ENCODE data around the gene CFAP46.
"Not testable (repeated sequence)": the region's sequence is repeated elsewhere in the genome, so short reads cannot be mapped to it uniquely, and the experiment has no call there.

CFAP46 gene

DNA sequence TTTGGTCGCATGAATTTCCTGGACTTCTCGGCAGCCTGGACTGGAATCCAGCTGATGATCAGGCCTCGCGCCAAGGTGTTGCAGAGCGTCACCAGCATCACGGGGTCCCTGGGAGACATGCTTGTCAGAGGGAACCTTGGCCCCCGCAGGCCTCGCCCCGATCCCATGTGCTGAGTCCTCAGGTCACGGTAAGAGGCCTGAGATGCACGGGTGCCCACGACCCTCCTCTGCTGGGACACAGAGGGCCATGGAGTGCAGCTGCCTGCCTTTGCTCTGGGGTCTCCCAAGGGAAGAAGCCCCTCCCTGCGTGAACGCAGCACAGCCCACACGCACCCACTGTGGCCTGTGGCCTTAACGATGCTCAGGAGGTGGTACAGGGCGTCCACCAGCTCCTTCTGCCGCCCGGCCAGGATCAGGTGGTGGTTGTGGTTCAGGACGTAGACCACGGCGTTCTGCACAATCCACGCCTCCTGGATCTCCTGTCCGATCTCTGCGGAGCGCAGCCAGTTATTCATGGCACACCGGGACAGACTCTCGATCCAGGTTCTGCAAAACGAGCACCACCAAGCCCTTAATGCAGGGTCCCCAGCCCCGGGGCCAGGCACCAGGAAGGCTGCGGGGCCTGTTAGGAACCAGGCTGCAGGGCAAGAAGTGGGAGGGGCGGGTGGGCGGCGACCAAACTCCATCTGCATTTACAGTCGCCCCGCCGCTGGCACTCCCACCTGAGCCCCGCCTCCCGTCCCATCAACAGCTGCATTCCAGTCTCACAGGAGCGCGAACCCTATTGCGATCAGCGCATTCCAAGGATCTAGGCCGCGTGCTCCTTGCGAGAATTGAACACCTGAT, 29.4 kb downstream of the CFAP46 start:
- DNase-seq = no peak

DNA sequence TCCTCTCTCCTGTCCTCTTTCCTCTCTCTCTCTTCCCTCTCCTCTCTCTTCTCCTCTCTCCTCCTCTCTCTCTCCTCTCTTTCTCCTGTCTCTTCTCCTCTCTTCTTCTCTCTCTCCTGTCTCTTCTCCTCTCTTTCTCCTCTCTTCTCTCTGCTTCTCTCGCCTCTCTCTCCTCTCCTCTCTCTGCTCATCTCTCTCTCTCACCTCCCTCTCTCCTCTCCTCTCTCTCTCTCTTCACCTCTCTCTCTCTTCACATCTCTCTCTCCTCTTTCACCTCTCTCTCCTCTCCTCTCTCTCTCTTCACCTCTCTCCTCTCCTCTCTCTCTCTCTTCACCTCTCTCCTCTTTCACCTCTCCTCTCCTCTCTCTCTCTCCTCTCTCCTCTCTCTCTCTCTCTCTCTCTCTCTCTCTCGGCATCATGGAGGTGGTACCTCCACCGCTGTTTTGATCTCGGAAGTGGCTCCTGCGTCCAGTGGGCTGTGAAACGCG, 30.1 kb downstream of the CFAP46 start:
- no peak for DNase-seq

DNA sequence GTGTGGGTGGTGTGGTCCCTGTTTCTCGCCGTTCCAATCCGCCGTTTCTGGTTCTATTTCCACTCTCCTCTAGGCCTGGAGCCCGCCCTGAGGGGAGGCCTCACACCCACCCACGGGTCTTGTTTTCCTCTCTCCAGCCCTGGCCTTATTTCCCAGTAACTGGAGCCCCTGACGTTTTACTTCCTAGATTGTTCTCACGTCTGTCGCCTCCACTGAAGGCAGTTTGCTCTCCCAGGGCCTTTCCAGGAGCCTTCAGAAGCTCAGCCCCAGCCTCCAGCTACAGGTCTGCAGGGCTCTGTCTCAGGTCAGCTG, 30.6 kb downstream of the CFAP46 start:
- no peak for DNase-seq

DNA sequence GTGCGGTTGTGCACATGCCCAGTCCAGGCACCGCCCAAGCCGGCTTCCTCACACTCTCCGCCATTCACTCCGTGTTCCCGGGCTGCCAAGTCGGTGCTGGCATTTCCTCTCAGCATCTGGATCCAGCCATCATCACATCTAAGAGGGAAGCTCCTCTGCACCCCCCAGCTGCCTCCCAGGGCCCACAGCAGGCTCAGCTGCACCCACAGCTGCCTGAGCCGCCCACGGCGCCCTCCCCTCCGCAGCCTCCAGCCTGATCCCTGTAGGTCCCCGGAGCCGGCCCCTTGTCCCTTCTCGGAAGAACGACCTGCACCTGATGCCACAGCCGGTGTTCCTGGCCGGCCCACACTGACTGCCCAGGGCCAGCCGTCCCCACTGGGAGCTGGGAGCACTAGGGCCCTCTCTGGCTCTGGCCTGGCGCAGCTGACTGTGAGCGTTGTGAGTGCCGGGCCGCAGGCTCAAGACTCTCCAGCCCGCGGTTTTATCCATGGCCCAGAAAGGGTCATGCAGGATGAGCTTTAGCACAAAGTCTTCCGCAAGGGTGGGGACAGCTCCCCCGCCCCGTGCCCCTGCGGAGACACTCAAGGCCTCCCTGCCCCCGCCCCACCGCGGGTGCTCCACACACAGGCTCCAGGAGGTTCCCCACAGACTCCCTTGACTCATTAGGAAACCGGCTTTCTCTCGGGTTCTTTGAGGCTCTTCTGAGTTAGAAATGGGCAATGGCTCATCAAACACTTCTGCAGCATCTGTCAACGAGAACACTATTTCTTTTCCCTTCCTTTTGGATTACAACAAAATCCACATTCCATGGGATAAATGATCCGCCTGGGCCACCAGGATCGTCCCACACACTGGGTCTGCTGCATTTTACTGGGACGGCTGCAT, 31.2 kb downstream of the CFAP46 start:
- DNase-seq = no peak

DNA sequence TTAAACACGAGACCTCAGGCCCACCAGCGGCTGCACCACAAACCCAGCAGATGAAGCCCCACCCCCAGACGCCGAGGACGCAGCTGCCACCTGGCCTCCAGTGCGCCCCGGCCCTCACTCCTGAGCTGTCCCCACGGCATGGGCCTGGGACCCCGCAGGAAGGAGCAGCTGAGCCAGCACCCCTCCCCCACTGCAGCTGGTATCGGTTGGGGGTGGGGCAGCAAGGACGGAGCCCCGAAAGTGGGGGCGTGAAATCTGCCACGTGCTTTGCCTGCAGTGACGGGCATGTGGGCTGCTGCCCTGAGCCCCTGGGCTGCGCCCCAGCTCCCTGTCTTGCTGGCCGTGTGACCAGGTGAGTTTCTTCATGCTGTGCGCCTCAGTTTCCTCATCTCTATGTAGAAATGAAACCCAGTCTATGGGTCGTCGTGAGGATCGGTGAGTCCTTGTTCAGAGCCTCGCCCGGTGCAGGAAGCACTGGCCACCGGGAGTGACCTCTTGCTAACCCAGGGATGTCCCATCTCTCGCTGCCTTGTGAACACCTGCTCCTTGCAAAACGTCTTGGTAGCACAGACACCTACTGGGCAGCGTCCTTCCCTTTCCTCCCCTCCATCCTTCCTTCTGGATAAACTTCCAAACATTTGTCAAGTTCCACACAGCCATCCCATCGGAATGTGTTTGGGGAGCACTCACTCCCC, 32.0 kb downstream of the CFAP46 start:
- no peak for DNase-seq

DNA sequence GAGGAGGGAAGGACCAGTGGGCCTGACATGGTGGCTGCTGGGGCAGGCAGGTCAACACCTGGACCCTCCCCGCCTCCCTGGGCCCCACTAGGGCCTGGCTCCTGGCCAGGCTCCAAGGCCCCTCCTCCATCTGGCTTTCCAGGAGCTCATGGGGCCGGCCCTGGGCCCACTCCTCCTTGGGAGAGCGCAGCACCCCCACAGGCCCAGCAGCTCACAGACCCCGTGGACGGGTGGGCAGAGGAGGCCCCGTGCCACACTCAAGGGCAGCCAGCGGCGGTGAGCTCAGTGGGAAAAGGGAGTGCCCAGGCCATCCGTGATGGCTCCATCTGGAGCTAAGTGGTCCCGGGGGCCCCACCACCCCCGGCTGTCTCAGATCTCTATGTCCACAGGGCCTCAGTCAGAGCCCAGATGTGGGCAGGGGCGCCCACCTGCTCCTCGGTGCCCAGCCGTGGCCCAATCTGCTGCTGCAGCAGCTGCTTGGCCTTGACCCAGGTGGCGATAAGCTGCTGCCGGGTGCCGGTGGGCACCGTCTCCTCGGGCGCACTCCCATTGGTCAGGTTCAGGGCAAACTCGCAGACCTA, 32.8 kb downstream of the CFAP46 start:
- DNase-seq = no peak

DNA sequence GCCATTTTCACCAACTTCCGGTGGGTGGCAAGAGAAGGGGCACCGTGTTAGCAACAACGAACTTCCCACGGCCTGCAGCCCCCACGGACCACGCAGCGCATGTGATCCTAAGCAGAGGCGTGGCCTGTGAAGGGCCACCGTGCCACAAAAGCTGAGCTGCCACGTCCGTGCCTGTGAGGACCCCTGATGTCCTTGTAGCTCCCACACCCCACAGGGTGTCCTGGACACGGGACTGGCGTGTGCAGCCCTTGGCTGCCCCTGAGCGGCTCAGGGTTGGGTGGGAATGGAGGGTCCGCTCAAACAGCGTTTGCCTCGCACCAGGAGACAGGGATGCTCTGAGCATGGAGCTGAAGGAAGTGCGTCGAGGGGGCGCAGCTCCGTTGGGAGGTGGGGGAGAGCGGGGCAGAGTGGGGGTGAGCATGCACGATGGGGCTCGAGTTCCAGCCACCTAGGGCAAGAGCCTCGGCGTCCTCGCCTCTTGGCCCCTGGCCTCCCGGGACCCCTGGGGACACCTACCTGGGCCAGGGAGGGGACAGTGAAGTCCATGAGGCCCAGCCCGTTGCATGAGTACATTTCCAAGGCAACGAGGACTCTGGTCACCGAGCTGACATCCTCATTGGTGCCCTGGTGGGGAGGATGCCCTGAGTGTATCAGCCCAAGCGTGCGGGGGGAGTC, 33.6 kb downstream of the CFAP46 start:
- DNase-seq = no peak

DNA sequence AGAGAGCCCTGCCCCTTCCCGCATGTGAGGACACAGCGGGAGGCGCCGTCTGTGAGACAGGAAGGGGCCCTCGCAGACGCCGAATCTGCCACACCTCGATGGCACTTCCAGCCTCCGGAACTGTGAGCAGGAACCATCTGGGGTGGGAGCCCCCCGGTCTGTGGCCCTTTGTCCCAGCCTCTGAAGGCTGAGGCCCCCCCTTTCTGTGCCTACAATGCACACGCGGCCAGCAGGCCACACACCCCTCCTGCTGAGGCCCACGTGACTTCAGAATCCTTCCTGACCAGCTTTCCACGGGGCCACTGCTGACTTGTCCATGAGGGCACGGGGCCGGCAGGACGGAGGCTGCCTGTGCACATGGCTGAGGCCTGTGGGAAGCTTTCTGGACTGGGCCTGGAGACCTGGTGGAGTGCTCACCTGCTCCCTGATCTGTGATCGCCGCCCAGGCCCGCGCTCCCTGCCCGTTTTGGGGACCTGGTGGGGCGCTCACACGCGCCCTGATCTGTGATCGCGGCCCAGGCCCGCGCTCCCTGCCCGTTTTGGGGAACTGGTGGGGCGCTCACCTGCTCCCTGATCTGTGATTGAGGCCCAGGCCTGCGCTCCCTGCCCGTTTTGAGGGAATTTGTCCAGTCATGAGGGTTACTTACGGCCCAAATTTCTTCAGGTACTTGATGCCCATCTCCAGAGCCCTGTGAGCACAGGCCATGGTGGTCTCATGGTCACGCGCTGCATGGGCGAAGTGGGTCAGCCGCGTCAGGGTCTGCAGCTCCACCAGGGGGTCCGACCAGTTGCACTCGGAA, 34.3 kb downstream of the CFAP46 start:
- DNase-seq = no peak

DNA sequence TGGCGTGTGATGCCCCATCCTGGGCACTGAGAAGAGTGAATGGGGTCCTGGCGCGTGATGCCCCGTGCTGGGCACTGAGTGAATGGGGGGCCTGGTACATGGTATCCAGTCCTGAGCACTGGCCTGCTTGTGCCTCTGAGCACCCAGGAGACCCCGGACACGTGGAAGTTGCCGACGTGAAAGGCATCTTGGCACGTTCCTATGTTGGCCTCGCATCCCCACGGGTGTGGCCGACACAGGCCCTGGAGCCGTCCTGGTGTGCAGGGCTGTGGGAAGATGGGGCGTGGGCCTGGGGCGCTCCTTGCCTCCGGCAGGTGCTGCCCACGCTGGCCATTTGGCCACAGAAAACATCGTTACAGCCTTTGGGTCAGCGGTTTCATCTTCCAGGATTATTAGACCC, 35.5 kb downstream of the CFAP46 start:
- DNase-seq = no peak

DNA sequence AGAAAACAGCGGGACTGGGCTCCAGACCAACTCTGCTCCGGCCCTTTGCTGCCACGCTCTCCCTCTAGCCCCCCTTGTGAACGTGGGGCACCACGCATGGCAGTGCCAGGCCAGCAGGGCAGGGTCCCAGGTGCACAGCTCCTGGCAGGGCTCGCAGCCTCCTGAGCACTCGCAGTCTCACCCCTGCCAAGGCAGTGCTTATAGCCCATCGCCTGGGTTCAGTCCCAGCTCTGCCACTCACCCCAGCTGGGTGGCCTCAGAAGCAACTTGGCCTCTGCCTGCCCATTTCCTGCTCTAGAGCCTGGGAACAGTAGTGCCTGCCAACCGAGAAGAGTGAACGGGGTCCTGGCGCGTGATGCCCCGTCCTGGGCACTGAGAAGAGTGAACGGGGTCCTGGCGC, 36.3 kb downstream of the CFAP46 start:
- DNase-seq = no peak

DNA sequence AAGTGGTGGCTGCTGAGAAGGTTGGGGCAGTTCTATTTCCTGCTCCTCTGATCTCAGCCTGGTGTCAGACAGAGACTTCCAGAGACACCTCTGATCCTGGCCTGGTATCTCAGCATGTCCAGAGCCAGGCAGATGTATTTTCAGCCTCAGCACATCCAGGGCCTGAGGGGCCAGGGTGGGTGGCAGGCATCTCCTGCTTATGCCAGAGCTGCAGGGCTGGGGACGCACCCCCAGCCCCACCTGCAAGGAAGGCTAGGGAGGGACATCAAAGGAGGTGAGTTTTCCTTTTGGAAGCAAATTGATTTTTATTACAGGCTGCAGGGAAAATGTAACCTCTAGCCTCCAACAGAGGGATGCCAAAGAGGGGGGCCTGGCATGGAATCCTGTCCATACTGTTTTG, 36.7 kb downstream of the CFAP46 start:
- no peak for DNase-seq

DNA sequence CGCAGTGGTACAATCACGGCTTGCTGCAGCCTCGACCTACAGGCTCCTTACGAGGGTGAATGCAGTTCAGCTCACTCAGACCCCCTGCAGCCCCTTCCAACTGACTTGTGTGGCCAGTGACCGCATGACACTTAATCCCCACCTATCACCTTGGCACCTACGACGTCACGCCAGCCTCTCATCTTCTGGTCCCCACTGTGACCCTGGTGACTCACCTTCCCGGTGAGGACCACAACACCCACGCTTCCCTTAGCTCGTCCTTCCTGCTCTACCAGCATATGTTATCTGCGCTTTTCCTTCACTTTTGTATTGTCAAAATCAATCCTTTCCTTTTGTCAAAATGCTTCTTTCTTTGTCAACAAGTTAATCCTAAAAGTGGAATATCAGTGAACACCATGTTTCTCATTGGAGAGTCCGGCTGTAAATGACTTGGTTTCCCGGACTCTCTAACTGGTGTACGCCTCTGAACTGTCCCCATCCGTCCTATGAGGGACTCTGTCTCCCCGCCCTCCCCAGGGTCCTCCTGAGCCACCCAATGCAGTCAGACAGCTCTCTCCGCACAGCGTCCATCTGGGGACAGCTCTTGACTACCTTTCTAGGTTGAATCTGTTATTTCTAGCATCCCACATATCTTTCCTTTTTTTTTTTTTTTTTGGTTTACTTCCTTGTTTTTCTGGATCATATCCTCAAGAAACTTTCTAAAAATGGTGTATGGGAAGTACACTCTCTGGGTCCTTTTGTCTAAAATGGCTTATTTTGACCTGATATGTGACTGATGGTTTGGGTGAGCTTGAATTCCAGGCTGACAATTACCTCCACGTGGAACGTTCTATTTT, 37.3 kb downstream of the CFAP46 start:
- no peak for DNase-seq

DNA sequence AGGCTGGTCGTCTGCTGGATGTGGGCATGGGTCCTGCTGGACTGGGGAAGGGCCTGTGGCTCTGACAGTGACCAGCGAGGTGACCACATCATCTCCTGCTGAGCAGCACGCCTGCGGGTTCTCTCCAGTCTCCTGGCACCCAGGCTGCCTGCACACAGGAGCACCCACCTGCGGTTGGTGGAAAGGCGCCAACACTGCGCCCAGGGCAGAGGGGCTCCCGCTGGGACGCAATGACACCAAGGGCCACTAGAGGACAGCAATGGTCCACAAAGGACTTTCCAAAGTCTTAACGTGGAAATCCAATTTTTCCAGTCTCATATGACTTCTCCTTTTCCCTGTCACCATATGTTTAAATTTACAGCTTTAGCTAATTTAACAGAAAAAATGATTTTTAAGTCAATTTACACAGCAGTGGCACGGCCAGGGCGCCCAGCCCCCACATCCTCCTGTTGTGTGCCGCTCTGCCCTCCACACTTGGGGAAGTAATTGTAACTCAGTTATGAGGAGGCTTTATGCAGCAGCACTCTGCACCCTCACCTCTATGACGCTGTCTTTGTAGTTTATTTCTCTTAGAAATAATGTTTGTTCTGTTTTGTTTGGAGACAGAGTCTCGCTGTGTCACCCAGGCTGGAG, 38.1 kb downstream of the CFAP46 start:
- DNase-seq = peak in 1 of 2 donors; percentile 10

DNA sequence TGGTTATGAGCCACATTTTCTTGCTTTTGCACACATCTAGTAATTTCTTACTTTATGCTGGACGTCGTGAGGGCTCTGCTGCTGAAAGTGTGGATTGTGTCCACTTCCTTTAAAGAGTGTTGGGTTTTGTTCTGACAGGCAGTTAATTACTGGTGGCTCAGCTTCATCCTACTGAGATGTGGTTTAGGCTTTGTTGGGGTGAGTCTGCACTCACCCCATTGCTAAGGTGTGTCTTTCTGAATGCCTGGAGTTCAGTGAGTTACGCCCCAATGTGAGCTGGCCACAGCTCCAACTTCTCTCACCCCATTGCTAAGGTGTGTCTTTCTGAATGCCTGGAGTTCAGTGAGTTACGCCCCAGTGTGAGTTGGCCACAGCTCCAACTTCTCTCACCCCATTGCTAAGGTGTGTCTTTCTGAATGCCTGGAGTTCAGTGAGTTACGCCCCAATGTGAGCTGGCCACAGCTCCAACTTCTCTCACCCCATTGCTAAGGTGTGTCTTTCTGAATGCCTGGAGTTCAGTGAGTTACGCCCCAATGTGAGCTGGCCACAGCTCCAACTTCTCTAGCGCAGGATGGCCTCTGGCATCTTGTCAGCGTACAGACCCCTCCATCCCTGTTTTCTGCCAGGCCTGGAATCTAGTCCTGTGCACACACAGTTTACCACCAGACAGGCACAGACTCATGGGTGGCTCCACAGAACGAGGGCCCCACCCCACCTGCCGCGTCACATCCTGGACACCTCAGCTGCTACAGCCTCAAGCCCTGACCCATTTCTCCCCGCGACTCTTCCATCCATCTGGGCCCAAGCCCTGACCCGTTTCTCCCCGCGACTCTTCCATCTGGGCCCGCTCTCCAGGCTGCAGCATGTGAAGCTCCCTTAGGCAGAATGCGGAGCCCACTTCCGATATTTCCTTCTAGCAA, 39.5 kb downstream of the CFAP46 start:
- not testable (repeated sequence) for DNase-seq

DNA sequence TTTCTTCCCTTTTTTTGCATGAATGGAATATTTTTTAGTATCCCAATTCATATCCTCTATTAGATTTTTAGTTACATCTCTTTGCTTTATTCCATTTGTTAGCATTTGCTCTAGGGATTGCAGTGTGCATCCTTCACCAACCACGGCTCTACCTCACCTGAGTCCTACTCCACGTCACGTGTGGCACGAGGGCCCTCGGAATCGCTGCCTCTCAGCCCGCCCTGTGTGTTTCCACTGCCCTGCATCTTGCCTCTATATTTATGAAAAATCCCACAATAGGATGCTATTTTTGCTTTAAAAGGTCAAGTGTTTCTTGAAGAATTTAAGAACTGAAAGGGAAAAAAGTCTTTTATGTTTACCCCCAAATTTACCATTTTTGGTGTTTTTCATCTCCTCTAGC, 41.0 kb downstream of the CFAP46 start:
- DNase-seq = no peak

DNA sequence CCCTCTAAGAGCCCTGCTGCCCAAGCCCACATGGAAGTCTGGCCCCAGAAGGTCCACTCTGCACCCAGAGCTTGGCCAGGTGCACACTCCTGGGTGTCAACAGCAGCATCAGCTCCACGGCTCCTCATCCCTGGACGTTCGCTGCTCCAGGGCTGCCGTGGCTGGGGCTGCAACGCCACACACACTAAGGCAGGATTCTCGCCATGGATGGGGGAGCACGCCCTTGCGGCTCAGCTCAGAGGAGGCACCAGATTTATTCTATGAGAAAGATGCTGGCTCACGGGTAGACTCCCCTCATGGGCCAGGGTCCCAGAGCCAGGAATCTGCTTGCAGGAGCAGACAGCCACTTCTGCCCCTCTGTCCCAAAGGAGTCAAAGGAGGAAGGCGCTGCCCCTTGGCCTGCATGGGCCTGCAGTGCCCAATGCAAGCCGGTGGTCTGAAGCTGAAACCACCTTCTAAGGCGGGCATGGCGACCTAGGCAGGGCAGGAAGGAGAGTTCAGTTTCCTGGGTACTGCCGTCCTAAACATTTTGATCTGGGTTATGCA, 42.1 kb downstream of the CFAP46 start:
- no peak for DNase-seq

DNA sequence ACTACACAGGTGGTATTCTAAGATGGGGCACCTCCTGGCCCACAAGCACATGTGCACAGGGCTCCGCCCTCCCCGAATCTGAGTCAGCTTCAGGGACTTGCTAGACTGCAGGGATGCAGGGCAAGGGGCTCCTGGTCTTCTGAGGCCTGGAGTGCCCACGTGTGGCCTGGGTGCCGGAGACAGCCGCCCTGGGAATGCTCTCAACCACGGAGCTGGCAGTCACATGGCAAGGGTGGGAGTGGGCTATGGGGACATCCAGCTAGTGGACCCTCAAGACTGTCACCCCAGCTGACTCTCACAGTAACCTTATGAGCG, 42.7 kb downstream of the CFAP46 start:
- DNase-seq = no peak

DNA sequence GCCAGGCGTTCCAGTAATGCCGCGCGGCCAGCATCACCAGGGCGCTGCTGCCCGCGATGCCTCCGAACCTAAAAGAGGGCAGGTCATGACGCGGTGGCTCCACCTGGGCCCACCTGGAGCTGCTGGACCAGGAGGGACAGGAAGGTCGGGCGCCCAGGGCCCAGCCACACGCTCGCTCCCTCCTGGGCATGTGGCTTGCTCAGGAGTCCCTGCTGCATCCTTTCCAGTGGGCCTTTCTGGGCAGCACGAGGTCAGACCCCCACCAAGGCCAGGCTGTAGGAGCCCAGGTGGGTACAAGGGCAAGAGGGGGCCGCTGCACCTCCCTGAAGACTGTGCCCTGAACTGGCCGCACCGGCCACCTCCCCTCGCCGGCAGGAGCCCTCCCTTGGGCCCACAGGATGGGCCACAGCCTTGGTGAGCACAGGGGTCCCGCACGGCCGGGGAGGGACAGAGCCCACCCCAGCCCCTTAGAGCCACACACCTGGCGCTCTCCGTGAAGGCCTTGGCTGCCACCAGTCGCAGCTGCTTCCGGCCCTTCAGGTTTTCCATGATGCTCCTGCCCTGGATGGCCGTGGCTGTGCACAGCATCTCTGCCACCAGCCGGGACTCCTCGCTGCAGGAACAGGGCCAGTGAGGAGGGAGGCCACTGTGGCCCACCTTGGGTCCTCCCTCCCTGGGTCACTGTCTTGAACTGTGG, 43.2 kb downstream of the CFAP46 start:
- no peak for DNase-seq

Data from CD4-positive, alpha-beta T cell treated with Interleukin-1 beta for 1 hour (primary cell).